Fibroblast of villous mesenchyme (primary cell): ENCODE measurements around the gene DLX4. TPM values are rescaled to one million over a fixed set of nuclear protein-coding genes. Genes with fewer than 3 reads are reported as not detected.

Experiments
- DNase-seq: peaks from one replicate; pipeline ENCODE4 v3.0.0-alpha.2; 2010; ENCODE audit warnings: low read depth
- H3K4me3 ChIP-seq: 2 replicates; pipeline ENCODE4 v1.5.1; 2011; ENCODE audit warnings: low read depth, mild to moderate bottlenecking, low read length
- total RNA-seq: library from RNA; depleted of rRNA; stranded (reverse); fragments of >200 nt; gene quantifications from 2 replicates; pipeline ENCODE4 v1.2.3, GENCODE V29; 2012
- TF ChIP-seq, protein P1 (sequence below): IDR thresholded peaks from 2 replicates; pipeline ENCODE4 v1.5.1; 2012; ENCODE audit warnings: low read depth, mild to moderate bottlenecking, low read length; ENCODE audit not compliant: insufficient read depth

DLX4 gene
- total RNA-seq, 1 donor: not detected

DNA sequence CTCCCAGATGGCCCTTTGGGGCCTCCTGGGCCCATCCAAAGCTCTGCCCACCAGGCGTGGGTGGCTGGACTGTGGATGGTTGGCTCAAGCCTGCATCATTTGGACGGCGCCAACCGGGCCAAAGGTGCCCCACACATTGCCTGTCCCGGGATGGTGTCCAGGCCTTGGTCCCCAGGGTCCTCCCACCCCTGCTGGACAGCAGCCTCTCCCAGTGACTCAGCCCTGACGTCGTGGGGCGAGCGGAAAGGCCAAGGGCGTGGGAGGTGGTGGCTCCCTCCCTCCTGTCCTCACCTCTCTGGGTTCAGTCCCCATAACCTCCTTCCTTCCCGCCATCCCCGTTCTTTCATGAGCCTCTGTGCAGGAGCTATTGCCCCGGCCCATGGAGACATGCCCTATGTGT lies 42.1 kb upstream of the DLX4 start:
- DNase-seq: peak; percentile 9
- H3K4me3 ChIP-seq: no peak overlapping the region
- TF ChIP-seq, protein P1, sequence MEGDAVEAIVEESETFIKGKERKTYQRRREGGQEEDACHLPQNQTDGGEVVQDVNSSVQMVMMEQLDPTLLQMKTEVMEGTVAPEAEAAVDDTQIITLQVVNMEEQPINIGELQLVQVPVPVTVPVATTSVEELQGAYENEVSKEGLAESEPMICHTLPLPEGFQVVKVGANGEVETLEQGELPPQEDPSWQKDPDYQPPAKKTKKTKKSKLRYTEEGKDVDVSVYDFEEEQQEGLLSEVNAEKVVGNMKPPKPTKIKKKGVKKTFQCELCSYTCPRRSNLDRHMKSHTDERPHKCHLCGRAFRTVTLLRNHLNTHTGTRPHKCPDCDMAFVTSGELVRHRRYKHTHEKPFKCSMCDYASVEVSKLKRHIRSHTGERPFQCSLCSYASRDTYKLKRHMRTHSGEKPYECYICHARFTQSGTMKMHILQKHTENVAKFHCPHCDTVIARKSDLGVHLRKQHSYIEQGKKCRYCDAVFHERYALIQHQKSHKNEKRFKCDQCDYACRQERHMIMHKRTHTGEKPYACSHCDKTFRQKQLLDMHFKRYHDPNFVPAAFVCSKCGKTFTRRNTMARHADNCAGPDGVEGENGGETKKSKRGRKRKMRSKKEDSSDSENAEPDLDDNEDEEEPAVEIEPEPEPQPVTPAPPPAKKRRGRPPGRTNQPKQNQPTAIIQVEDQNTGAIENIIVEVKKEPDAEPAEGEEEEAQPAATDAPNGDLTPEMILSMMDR: no peak

DNA sequence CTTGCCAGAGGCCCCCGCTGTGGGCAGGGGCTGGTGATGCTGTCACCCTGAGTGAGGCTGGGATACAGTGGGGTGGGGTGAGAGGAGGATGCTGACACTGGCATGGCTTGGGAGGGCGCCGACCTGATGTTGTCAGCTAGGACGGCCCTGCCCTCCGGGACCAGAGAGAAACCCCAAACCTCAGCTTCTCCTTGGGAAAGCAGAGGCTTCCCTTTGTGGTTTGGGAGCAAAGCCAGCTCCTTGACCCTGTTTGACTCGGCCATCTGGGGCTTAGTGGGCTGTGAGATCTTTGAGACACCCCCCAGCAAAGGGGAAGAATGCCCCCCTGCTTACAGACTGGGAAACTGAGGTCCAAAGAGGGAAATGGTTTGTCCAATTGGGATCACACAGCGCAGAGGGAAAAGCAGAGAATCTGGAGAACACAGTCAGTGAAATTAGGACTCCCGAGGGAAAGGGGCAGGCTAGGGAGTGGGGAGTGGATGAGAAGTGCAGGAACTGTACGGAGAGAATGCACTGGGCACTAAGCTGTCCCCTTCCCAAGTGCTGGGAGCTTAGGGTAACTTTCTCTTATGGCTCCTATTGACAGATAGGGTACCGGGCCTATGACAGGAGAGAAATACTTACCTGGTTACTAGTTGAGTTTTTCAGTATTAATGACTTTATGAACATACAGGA lies 40.7 kb upstream of the DLX4 start:
- no peak for DNase-seq
- TF ChIP-seq, protein P1: no peak
- H3K4me3 ChIP-seq: no peak overlapping the region

DNA sequence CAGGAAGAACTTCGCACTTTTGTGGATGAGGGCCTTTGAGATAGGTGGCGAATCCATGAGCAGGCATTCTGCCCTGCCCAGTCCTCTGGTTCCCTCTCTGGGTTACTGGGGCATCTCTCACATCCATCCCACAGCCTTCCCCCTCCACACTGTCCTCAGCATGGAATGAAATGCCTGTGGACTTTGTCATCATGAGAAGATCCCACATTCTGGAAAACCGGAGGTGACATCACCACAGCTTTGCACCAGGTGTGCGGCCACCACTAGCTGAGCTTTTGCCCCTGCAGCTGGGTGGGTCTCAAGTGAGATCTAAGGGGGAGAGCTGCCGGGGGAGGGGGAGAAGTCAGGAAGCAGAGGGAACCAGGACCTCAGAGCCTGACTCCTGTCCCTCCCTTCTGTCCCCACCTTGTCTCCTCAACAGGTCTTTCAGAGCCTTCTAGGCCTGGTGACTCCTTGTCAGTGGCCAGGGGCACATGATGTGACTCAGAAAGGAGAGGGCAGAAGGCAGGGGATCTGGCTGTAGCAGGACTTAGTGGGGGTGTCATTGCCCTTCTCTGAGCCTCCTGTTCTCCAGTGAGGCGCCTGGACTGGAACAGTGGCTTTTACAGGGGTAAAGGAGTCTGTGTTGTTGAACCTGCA lies 40.0 kb upstream of the DLX4 start:
- no peak overlapping the region for H3K4me3 ChIP-seq
- TF ChIP-seq, protein P1: no peak
- DNase-seq: no peak

DNA sequence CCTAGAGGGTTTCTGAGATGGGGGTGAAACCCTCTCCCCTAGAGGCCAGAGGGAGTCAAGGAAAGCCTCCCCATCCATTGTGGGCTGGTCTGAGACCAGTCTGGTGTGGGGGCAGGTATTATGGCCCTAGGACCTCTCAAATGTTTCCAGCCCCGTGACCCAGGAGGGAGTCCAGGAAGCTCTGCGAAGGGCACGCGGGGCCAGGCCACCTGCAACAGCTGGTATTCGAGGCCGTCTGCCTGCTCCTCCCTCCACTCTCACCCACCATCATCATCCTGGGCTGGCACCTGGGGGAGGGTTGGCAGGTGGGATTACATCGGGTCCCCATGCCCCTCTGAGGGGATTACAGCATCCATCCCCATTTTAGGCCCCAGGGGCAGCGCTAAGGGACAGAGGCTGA lies 38.1 kb upstream of the DLX4 start:
- DNase-seq: no peak
- H3K4me3 ChIP-seq: no peak overlapping the region
- TF ChIP-seq, protein P1: no peak

DNA sequence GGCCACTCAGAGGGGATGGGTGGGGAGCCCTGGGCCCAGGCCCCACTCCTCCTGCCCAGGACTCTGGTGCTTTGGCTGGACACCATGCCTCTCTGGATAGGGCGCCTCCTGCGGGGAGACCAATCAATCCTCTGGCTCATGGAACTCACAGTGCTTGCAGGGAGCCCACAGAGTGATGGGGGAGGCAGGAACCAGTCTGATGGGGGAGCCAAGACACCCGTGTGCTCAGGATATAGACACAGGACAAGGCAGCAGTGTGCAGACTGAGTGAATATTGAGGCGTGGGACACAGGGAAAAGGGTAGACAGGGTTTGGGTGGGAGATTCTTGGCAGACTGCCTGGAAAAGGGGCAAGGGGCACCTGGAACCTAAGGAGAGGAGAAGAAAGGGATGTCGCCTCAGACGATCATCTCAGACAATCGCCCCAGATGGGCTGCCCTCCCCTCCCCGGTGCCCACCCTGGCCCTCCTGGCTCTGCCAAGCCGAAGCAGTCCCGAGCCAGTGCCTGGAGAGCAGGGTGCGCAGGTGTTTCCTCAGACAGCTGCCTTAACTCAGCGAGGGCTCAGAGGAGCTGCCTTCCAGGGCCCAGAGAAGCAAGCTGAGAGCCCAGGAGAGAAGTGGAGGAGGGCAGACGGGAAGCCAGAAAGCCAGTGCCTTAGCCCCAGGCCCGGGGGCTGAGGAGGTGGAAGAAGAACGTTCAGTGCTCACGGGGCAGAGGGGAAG lies 37.4 kb upstream of the DLX4 start:
- DNase-seq: no peak
- no peak overlapping the region for H3K4me3 ChIP-seq
- TF ChIP-seq, protein P1: no peak

DNA sequence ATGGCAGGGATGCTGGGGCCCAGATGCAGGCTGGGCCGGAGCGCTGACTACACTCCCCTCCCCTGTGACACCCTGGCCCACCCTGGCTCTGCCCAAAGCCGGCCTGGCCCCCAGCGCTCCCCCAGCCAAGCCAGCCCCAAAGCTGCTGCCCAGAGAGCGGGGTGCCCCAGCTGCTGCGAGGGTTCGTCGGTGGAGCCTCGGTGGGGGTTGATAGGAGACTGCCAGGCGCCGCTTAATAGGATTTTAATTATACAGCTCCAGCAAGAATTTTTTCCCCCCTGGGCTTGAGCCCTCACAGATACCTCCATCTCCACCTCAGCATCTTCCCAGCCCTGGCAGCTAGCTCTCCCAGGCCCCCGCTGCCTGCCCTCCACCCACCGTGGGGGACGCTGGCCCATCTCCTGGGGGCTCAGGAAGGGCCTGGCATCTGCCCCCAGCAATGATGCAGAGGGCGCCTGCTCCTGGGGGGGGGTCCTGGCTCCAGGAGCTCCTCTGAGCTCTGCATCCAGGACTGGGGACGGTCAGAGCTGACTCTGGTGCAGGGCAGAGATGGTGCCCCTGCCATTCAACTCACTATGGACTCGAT lies 36.8 kb upstream of the DLX4 start:
- TF ChIP-seq, protein P1: no peak
- no peak for DNase-seq
- no peak overlapping the region for H3K4me3 ChIP-seq
